HCT116 (cell line): ENCODE data around the gene SMPDL3A. TPM values are rescaled to one million over a fixed set of nuclear protein-coding genes. Genes with fewer than 3 reads are reported as not detected.
A peak's percentile ranks its signal among the peaks of the same experiment; 100 is the strongest.

ENCODE experiments used
- ATAC-seq: fragments of 200-7000 bp; cut with Tn5 transposase; 2 replicates; pipeline ENCODE4 v1.9.1; 2020; ENCODE audit warnings: mild to moderate bottlenecking, moderate library complexity
- BruUV-seq: library from RNA; stranded (reverse); fragments of 400-500 nt; replicated peaks from 2 replicates; lab custom pipeline; 2021; lab: Mats Ljungman, UMichigan
- CTCF ChIA-PET: fragments of 300-600 bp; sonication (Branson Sonifier 250); formaldehyde crosslinking; loops from one replicate; lab custom pipeline; 2021; ENCODE audit warnings: antibody characterized with exemption; lab: Charles Lee
- POLR2A ChIA-PET: fragments of 300-600, 350-600 bp; sonication (Branson Sonifier 250); formaldehyde crosslinking; loops from one replicate; lab custom pipeline; 2021; ENCODE audit warnings: antibody characterized with exemption; lab: Charles Lee
- RAD21 ChIA-PET, 2 experiments: fragments of 300-600 bp; sonication (Branson Sonifier 250); formaldehyde crosslinking; loops; one replicate each; lab custom pipeline; 2023; ENCODE audit warnings: low total read pairs in 2 of 2; ENCODE audit not compliant: uncharacterized antibody in 2 of 2, unreplicated experiment in 2 of 2, low non-redundant PET in 1 of 2; lab: Charles Lee
- DNase-seq: peaks from one replicate; pipeline ENCODE4 v3.0.0-alpha.2; 2010; ENCODE audit warnings: low read depth, low spot score
- H2AFZ ChIP-seq: fragments of 200-600 bp; shearing (Covaris generic), sonication (generic); 2 replicates; pipeline ENCODE4 v1.6.1; 2017; ENCODE audit warnings: low read depth, mixed run types, mixed read lengths, antibody characterized with exemption, low read length; ENCODE audit not compliant: poor library complexity, severe bottlenecking
- H3K27ac ChIP-seq: 2 replicates; pipeline ENCODE4 v1.5.1; 2012; ENCODE audit warnings: low read depth, low read length
- H3K27me3 ChIP-seq: fragments of 200-600 bp; sonication (generic); 2 replicates; pipeline ENCODE4 v1.6.1; 2016; ENCODE audit warnings: mixed run types, low read length, mixed read lengths; ENCODE audit not compliant: insufficient read depth
- H3K36me3 ChIP-seq, 2 experiments: fragments of 200-500 bp in 1 of 2; fragments of 200-600 bp in 1 of 2; sonication (Bioruptor generic) in 1 of 2; sonication (generic) in 1 of 2; 2 replicates each; pipeline versions ENCODE4 v1.5.1 to v1.6.1; 2014 to 2016; ENCODE audit warnings: low read length in 2 of 2, inconsistent platforms in 1 of 2, mixed read lengths in 1 of 2, mixed run types in 1 of 2; ENCODE audit not compliant: insufficient read depth in 2 of 2, control insufficient read depth in 1 of 2
- H3K4me1 ChIP-seq, 2 experiments: fragments of 200-600 bp in 1 of 2; sonication (generic) in 1 of 2; 2 replicates each; pipeline versions ENCODE4 v1.5.1 to v1.6.1; 2012 to 2017; ENCODE audit warnings: low read length in 2 of 2, inconsistent platforms in 1 of 2, mild to moderate bottlenecking in 1 of 2, mixed read lengths in 1 of 2, mixed run types in 1 of 2, moderate library complexity in 1 of 2; ENCODE audit not compliant: insufficient read depth in 2 of 2, control insufficient read depth in 1 of 2
- H3K4me2 ChIP-seq: fragments of 200-600 bp; sonication (generic); 2 replicates; pipeline ENCODE4 v1.6.1; 2017; ENCODE audit warnings: mixed run types, low read length, mixed read lengths
- H3K4me3 ChIP-seq, 2 experiments: fragments of 200-600 bp in 1 of 2; sonication (generic) in 1 of 2; replicated peaks in 1 of 2; 2 replicates each; pipeline ENCODE4 v1.5.1; 2011 to 2016; ENCODE audit warnings: low read length in 2 of 2, control low read depth in 1 of 2, low read depth in 1 of 2, mild to moderate bottlenecking in 1 of 2, mixed read lengths in 1 of 2, mixed run types in 1 of 2
- H3K79me2 ChIP-seq: fragments of 200-600 bp; sonication (generic); 2 replicates; pipeline ENCODE4 v1.6.1; 2017; ENCODE audit warnings: mild to moderate bottlenecking, mixed run types, low read length, moderate library complexity, mixed read lengths; ENCODE audit not compliant: insufficient read depth
- H3K9ac ChIP-seq: fragments of 200-600 bp; sonication (generic); 2 replicates; pipeline ENCODE4 v1.6.1; 2016; ENCODE audit warnings: low read length, mixed read lengths
- H3K9me2 ChIP-seq: fragments of 200-600 bp; sonication (generic), shearing (Covaris generic); 2 replicates; pipeline ENCODE4 v1.6.1; 2017; ENCODE audit warnings: mixed run types, mild to moderate bottlenecking, moderate library complexity; ENCODE audit not compliant: insufficient read depth
- H3K9me3 ChIP-seq, 2 experiments: fragments of 200-500 bp in 1 of 2; fragments of 200-600 bp in 1 of 2; sonication (Bioruptor generic) in 1 of 2; sonication (generic) in 1 of 2; 2 replicates each; pipeline ENCODE4 v1.6.1; 2014 to 2017; ENCODE audit warnings: low read length in 2 of 2, mixed read lengths in 2 of 2, inconsistent platforms in 1 of 2, low read depth in 1 of 2, mild to moderate bottlenecking in 1 of 2, mixed run types in 1 of 2, moderate library complexity in 1 of 2; ENCODE audit not compliant: control insufficient read depth in 1 of 2, insufficient read depth in 1 of 2
- H4K20me1 ChIP-seq: fragments of 200-600 bp; sonication (generic), shearing (Covaris generic); 2 replicates; pipeline ENCODE4 v1.6.1; 2017; ENCODE audit warnings: mixed run types, mild to moderate bottlenecking, moderate library complexity; ENCODE audit not compliant: insufficient read depth
- ATF3 ChIP-seq: IDR thresholded peaks from 2 replicates; pipeline ENCODE4 v1.6.1; 2012
- CEBPB ChIP-seq: IDR thresholded peaks from 2 replicates; pipeline ENCODE4 v1.6.1; 2012; ENCODE audit warnings: low read depth
- CTCF ChIP-seq, 3 experiments: fragments of 200-600 bp in 1 of 3; sonication (generic) in 1 of 3; IDR thresholded peaks in 2 of 3; conservative IDR thresholded peaks in 1 of 3; 2 replicates each; pipeline ENCODE4 v1.5.1; 2012 to 2017; ENCODE audit warnings: low read depth in 2 of 3, low read length in 2 of 3, antibody characterized with exemption in 1 of 3, borderline replicate concordance in 1 of 3, control low read depth in 1 of 3, mild to moderate bottlenecking in 1 of 3, mixed read lengths in 1 of 3, mixed run types in 1 of 3, moderate library complexity in 1 of 3; ENCODE audit not compliant: insufficient read depth in 1 of 3
- EZH2 ChIP-seq: fragments of 200-600 bp; sonication (generic); IDR thresholded peaks from 2 replicates; pipeline ENCODE4 v1.6.1; 2017; ENCODE audit warnings: antibody characterized with exemption, mixed run types
- EZH2phosphoT487 ChIP-seq: fragments of 200-600 bp; IDR thresholded peaks from 2 replicates; pipeline ENCODE4 v1.6.1; 2018; ENCODE audit warnings: antibody characterized with exemption, borderline replicate concordance
- JUND ChIP-seq: IDR thresholded peaks from 2 replicates; pipeline ENCODE4 v1.6.1; 2012
- RAD21 ChIP-seq: IDR thresholded peaks from 2 replicates; pipeline ENCODE4 v1.6.1; 2012; ENCODE audit warnings: low read depth, mild to moderate bottlenecking
- REST ChIP-seq: IDR thresholded peaks from 2 replicates; pipeline ENCODE4 v1.6.1; 2012; ENCODE audit warnings: low read depth
- SIN3A ChIP-seq: IDR thresholded peaks from 2 replicates; pipeline ENCODE4 v1.6.1; 2012; ENCODE audit warnings: low read depth
- SP1 ChIP-seq: IDR thresholded peaks from 2 replicates; pipeline ENCODE4 v1.6.1; 2012; ENCODE audit warnings: low read depth
- SRF ChIP-seq: IDR thresholded peaks from 2 replicates; pipeline ENCODE4 v1.6.1; 2012; ENCODE audit warnings: low read depth
- TCF7L2 ChIP-seq: IDR thresholded peaks from 2 replicates; pipeline ENCODE4 v1.7.0; 2011; ENCODE audit warnings: borderline replicate concordance, inconsistent platforms; ENCODE audit not compliant: insufficient read depth, insufficient read length; ENCODE audit errors: extremely low read depth
- ZBTB33 ChIP-seq: IDR thresholded peaks from 2 replicates; pipeline ENCODE4 v1.6.1; 2011; ENCODE audit warnings: mild to moderate bottlenecking, low read length, moderate library complexity; ENCODE audit not compliant: insufficient replicate concordance; ENCODE audit errors: extremely low read depth
- ZFX ChIP-seq: fragments of 450-650 bp; IDR thresholded peaks from 2 replicates; pipeline ENCODE4 v1.6.1; 2017
- ZNF274 ChIP-seq: fragments of 200-500 bp; sonication (Bioruptor generic); IDR thresholded peaks from 2 replicates; pipeline ENCODE4 v1.6.1; 2014; ENCODE audit warnings: mild to moderate bottlenecking, low read depth, low read length, inconsistent platforms
- intact Hi-C: fragments of 100-400 bp; cut with micrococcal nuclease; formaldehyde crosslinking; loops from 2 replicates; pipeline ENCODE4 v1.10.0; 2022
- total RNA-seq: library from RNA; stranded (reverse); gene quantifications from one replicate; pipeline ENCODE4 v1.2.1, GENCODE V29; 2021; ENCODE audit not compliant: unreplicated experiment
- TF ChIP-seq, protein P1 (sequence below): IDR thresholded peaks from 2 replicates; pipeline ENCODE4 v1.6.1; 2012

SMPDL3A gene
- total RNA-seq, 1 experiment from 2014 or later: 2.4 TPM

GRCh38 chr6:122839906-122840305 is 50.8 kb downstream of the SMPDL3A start:
- CTCF ChIA-PET: interaction anchor here (0.9 to 2.5 kb wide), 18 partner anchors 11 to 368 kb away, joined by 3 to 95 read pairs (median 4); partner anchors contain the start of gene SMPDL3A
- no peak for TF ChIP-seq TCF7L2
- TF ChIP-seq ZBTB33: no peak
- no peak for TF ChIP-seq SP1
- TF ChIP-seq ATF3: no peak
- TF ChIP-seq ZFX: no peak
- TF ChIP-seq RAD21: no peak
- no peak for TF ChIP-seq REST
- TF ChIP-seq ZNF274: no peak
- TF ChIP-seq SIN3A: no peak
- no peak for TF ChIP-seq EZH2
- TF ChIP-seq EZH2phosphoT487: no peak
- TF ChIP-seq JUND: no peak
- TF ChIP-seq CEBPB: no peak
- no peak for TF ChIP-seq CTCF (IDR thresholded peaks at IDR 0.05 in 2 of 3, conservative IDR thresholded peaks at IDR 0.05 in 1 of 3; ENCODE audit: borderline replicate concordance in 1 of 3, insufficient read depth in 1 of 3, low read depth in 2 of 3, low read length in 2 of 3)
- TF ChIP-seq, protein P1, sequence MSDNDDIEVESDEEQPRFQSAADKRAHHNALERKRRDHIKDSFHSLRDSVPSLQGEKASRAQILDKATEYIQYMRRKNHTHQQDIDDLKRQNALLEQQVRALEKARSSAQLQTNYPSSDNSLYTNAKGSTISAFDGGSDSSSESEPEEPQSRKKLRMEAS: no peak
- no peak for TF ChIP-seq SRF
- TF ChIP-seq, all 23 proteins: peak for 0

More at GRCh38 chr6:122839906-122840305, 50.8 kb downstream of the SMPDL3A start:
- Histone ChIP-seq H3K4me2 (no peak overlapping the region), H2AFZ (no peak overlapping the region), H3K4me3 (no peak overlapping the region), H3K27ac (no peak overlapping the region), H3K9me3 (no peaks in the 10 kb centered on the region), H3K36me3 (no peaks in the 10 kb centered on the region), H3K27me3 (no peaks in the 10 kb centered on the region), H3K79me2 (no peaks in the 10 kb centered on the region), H3K9ac (no peak overlapping the region), H3K9me2 (no peaks in the 10 kb centered on the region), H4K20me1 (no peaks in the 10 kb centered on the region), H3K4me1 (no peaks in the 10 kb centered on the region)
- POLR2A ChIA-PET: interaction anchor here (0.9 to 1.1 kb wide), 2 partner anchors 109 to 348 kb away, joined by 3 to 4 read pairs; no protein-coding TSS in a partner anchor
- ATAC-seq: peak; percentile 49
- BruUV-seq: no TSS peak
- intact Hi-C loops: loop anchor here (1.0 kb wide), 4 partner anchors 96 to 364 kb away; no protein-coding TSS in a partner anchor
- RAD21 ChIA-PET: interaction anchor here (0.6 to 2.2 kb wide), 9 partner anchors 41 to 362 kb away, joined by 3 to 7 read pairs (median 3); no protein-coding TSS in a partner anchor
- no peak for DNase-seq
